ENCODE results near the gene ANXA7. TPM values are rescaled to one million over a fixed set of nuclear protein-coding genes. Genes with fewer than 3 reads are reported as not detected.
"Not testable (repeated sequence)": the region's sequence is repeated elsewhere in the genome, so short reads cannot be mapped to it uniquely, and the experiment has no call there.

ANXA7 gene
- total RNA-seq, 2 donors from 2014 or later = 98.9 to 117 TPM

DNA sequence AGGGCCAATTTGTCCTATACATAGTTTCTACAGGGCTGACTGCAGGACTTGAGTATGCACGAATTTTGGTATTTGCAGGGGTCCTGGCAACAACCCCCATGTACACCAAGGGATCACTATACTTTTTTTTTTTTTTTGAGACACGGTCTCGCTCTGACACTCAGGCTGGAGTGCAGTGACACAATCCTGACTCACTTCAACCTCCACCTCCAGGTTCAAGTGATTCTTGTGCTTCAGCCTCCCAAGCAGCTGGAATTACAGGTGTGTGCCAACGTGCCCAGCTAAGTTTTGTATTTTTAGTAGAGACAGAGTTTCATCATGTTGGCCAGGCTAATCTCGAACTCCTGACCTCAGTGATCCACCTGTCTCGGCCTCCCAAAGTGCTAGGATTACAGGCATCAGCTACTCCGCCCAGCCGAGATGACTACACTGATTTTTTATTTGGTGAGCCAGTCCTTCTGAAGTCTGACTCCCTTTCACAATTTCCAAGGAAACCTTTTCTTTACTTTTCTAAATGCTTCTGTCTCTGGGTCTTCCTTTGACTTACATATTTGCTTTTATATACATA lies 75.0 kb downstream of the ANXA7 start:
- Histone ChIP-seq H3K4me3 (no peak overlapping the region), H3K36me3 (no peaks in the 10 kb centered on the region), H3K27me3 (replicated peaks; ENCODE audit: insufficient read depth) (no peaks in the 10 kb centered on the region), H3K27ac (no peak overlapping the region), H3K4me1 (replicated peaks) (no peaks in the 10 kb centered on the region), H3K9me3 (no peaks in the 10 kb centered on the region)
- 95% methylated on average over 8 of the region's 8 CpGs for WGBS
- TF ChIP-seq POLR2AphosphoS5 (IDR thresholded peaks at IDR 0.05) (no peak), CTCF (IDR thresholded peaks at IDR 0.05) (no peak), POLR2A (IDR thresholded peaks at IDR 0.05) (no peak)
- no peak for DNase-seq (ENCODE audit: low spot score)
- intact Hi-C loops (cut with DNase I) = no loop called here

- no peaks in the 10 kb centered on the region for H3K9me3 ChIP-seq
- no peaks in the 10 kb centered on the region for H3K27me3 ChIP-seq (replicated peaks; ENCODE audit: insufficient read depth)
- no peak overlapping the region for H3K27ac ChIP-seq
- WGBS = 94% methylated on average over 1 of the region's 1 CpG
- DNase-seq (ENCODE audit: low spot score) = no peak
- H3K4me3 ChIP-seq = no peak overlapping the region
- no peaks in the 10 kb centered on the region for H3K36me3 ChIP-seq
- H3K4me1 ChIP-seq (replicated peaks) = no peaks in the 10 kb centered on the region
- TF ChIP-seq POLR2AphosphoS5 (IDR thresholded peaks at IDR 0.05) (no peak), POLR2A (IDR thresholded peaks at IDR 0.05) (no peak), CTCF (IDR thresholded peaks at IDR 0.05) (no peak)
- intact Hi-C loops (cut with DNase I) = no loop called here
Measured at GRCh38 chr10:73333202-73333601, 80.7 kb downstream of the ANXA7 start.

DNA sequence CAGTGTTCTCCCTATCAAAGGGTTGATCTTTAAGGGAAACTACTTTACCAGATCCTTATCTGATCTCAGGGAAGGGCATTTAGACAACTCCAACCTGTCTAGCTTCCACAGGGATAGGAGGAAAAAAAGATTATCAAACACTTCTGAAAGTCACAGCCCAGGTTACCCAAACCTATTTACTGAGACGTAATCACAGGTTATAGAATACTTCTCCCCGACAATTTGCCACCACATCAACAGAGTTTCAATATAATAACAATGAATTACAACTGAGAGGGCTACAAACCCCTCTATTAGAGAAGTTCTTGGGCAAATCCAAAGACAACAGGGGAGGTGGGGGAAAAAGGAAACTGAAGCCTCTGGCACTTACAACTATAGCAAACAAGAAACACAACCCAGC lies 81.5 kb downstream of the ANXA7 start:
- H3K4me3 ChIP-seq = no peak overlapping the region
- no peaks in the 10 kb centered on the region for H3K4me1 ChIP-seq (replicated peaks)
- no peaks in the 10 kb centered on the region for H3K36me3 ChIP-seq
- no peak overlapping the region for H3K27ac ChIP-seq
- no peaks in the 10 kb centered on the region for H3K27me3 ChIP-seq (replicated peaks; ENCODE audit: insufficient read depth)
- DNase-seq (ENCODE audit: low spot score) = no peak
- no peak for TF ChIP-seq POLR2AphosphoS5 (IDR thresholded peaks at IDR 0.05)
- WGBS = 62% methylated on average over 2 of the region's 2 CpGs
- intact Hi-C loops (cut with DNase I) = no loop called here
- H3K9me3 ChIP-seq = no peaks in the 10 kb centered on the region

DNA sequence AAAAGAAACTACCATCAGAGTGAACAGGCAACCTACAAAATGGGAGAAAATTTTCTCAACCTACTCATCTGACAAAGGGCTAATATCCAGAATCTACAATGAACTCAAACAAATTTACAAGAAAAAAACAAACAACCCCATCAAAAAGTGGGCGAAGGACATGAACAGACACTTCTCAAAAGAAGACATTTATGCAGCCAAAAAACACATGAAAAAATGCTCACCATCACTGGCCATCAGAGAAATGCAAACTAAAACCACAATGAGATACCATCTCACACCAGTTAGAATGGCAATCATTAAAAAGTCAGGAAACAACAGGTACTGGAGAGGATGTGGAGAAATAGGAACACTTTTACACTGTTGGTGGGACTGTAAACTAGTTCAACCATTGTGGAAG lies 85.3 kb downstream of the ANXA7 start:
- H3K27ac ChIP-seq; H3K36me3 ChIP-seq; DNase-seq (ENCODE audit: low spot score); intact Hi-C loops (cut with DNase I); H3K4me1 ChIP-seq (replicated peaks); H3K27me3 ChIP-seq (replicated peaks; ENCODE audit: insufficient read depth); H3K9me3 ChIP-seq; H3K4me3 ChIP-seq: not testable (repeated sequence)
- no CpG with 5 or more reads among the region's 1 CpG for WGBS

GRCh38 chr10:73325290-73325689 lies 88.6 kb downstream of the ANXA7 start:
- H3K27ac ChIP-seq; DNase-seq (ENCODE audit: low spot score); H3K36me3 ChIP-seq; H3K4me3 ChIP-seq; intact Hi-C loops (cut with DNase I); H3K27me3 ChIP-seq (replicated peaks; ENCODE audit: insufficient read depth); H3K9me3 ChIP-seq; H3K4me1 ChIP-seq (replicated peaks): not testable (repeated sequence)
- WGBS = 93% methylated on average over 3 of the region's 4 CpGs

Small RNA genes lying within 50 kb of the gene (small RNA-seq; reads per million reads assigned to genes)
- 0 reads per million in 2 donors for gene RF00019

Other genes with a start within 250 kb of the ANXA7 start
- 10 to 100 TPM; 26.0 to 40.7 TPM for gene ECD, start 246.1 kb downstream of the ANXA7 start, total RNA-seq
- gene FAM149B1, start 245.9 kb downstream of the ANXA7 start, total RNA-seq = 10 to 100 TPM; 15.8 to 17.7 TPM
- gene DNAJC9, start 166.8 kb downstream of the ANXA7 start, total RNA-seq = 10 to 100 TPM; 17.4 to 26.2 TPM
- gene MRPS16, start 161.4 kb downstream of the ANXA7 start, total RNA-seq = 10 to 100 TPM; 47.0 to 51.9 TPM
- gene CFAP70, start 55.2 kb downstream of the ANXA7 start, total RNA-seq = 10 to 100 TPM in 1 of 2 donors, 1 to 10 TPM in 1; 7.2 to 11.9 TPM
- gene MSS51, start 19.5 kb upstream of the ANXA7 start, total RNA-seq = 1 to 10 TPM; 2.2 to 2.4 TPM
- 10 to 100 TPM; 38.6 to 44.3 TPM for gene PPP3CB, start 82.0 kb upstream of the ANXA7 start, total RNA-seq
- 10 to 100 TPM; 53.0 to 79.6 TPM for gene USP54, start 177.3 kb upstream of the ANXA7 start, total RNA-seq
- gene MYOZ1, start 227.4 kb upstream of the ANXA7 start, total RNA-seq = 1 to 10 TPM; 1.6 to 3.3 TPM
- gene SYNPO2L, start 242.0 kb upstream of the ANXA7 start, total RNA-seq = under 1 TPM; 0.23 to 0.77 TPM